ENCODE measurements around the gene REPIN1.

The REPIN1 gene

GRCh38 chr7:150396426-150396825, 27.8 kb downstream of the REPIN1 start:
- DNase-seq (ENCODE audit: low spot score) = no peak

DNA sequence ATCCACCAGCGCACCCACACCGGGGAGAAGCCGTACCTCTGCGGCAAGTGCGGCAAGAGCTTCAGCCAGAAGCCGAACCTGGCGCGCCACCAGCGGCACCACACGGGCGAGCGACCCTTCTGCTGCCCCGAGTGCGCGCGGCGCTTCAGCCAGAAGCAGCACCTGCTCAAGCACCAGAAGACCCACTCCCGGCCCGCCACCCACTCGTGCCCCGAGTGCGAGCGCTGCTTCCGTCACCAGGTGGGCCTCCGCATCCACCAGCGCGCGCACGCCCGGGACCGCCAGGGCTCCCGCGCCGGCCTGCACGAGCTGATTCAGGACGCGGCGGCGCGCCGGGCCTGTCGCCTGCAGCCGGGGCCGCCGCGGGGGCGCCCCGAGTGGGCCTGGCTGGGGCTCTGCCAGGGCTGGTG, 28.2 kb downstream of the REPIN1 start:
- DNase-seq (ENCODE audit: low spot score) = no peak

GRCh38 chr7:150397346-150398107, 28.9 kb downstream of the REPIN1 start:
- DNase-seq (ENCODE audit: low spot score) = no peak

DNA sequence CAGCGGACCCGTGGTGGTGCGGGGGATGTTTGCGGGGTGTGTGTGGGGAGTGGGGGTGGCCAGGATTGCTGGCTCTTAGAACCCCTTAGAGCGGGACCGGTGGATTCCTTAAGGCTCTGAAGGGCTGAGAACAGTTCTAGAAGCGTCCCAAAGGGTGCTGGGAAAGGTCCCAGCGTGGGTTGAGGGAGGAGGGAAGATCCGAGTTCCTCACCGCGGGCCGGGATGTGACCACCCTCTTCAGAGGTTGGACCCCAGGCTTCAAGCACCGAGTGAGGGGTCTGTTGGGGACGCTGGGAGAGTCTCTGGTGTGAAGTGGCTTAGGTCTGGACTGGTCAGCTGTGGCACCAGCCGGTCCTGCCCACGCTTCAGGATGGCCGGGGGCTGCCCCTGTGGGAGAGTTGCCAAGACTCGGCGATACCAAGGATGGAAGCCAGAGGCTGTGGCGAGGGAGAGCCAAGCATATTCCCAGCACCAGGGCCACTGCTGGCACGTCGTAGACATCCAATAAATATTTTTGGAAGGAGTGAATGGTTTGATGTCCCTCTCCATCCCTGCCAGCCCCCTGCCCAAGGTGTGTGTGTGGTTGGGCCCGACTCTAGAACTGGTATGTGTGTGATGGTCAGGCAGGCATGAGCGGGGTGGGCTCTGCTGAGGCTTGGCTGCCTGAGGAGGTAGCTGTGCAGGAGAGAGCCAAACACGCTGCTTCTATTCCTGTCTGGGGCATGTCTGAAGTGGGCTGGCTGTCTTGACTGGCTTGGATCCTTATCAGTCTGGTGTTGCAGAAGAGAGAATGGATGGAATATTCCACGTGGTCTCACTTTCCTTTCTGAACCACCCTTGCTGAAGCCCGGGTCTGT, 29.7 kb downstream of the REPIN1 start:
- DNase-seq (ENCODE audit: low spot score) = no peak

GRCh38 chr7:150398965-150399320, 30.3 kb downstream of the REPIN1 start:
- no peak for DNase-seq (ENCODE audit: low spot score)

DNA sequence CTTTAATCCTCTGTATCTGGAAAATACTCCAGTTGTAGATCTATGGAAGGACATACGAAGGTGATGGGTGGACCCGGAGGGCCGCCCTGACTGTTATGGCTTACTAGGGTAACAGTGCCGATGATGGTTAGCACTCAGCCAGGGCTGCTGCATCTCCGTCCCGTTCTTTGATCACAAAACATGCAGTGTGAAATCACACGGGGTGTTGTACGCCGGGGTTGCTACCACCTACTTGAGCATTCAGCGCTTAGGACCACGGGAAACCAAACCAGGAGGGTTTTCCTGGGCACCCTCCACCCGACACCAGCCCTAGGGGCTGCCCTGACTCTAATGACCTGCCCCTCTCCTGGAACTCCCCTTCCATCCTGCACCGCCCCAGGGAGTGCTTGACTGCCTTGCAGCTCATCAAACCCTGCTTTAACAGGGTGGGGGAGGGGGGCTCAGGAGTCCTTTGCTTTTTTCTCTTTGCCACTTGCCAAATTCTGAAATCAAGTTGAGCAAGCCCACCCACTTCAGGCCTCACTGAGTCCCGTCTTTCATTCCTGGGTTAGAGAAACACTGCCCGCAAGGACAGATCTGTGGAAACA, 30.9 kb downstream of the REPIN1 start:
- no peak for DNase-seq (ENCODE audit: low spot score)

DNA sequence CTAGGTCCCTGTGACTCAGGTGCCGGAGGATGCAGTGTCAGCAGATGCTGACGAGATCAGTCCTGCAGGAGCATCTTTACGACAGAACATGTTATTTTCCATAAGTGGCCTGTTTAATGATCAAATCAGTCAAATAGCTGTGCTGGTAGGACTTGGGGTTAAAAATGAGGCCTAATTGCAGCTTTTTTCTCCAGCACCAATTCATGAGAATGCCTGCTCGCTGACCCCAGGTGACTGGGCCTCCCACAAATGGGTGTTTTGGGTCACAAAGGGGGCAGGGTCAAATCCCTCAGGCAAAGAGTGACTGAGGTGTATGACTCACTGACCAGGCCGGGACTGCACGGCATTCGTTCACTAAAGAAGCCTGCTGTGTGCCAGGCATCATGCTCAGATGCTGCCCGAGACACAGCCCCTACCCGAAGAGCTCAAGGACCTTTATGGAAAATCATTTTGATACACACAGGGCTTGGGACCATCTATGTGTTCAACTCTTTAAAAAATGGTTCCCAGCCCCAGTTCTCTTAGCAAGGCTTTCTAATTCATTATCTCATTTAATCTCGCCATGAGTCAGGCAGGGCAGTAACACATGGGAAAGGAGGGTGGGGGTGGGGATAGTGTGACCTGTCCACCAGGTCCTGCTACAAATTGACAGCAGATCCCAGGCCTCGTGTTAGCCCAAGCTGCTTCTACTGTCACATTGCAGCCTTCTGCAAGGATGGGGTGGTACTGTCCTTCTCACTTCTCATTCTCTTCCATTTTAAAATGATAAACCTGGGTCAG, 31.6 kb downstream of the REPIN1 start:
- no peak for DNase-seq (ENCODE audit: low spot score)

DNA sequence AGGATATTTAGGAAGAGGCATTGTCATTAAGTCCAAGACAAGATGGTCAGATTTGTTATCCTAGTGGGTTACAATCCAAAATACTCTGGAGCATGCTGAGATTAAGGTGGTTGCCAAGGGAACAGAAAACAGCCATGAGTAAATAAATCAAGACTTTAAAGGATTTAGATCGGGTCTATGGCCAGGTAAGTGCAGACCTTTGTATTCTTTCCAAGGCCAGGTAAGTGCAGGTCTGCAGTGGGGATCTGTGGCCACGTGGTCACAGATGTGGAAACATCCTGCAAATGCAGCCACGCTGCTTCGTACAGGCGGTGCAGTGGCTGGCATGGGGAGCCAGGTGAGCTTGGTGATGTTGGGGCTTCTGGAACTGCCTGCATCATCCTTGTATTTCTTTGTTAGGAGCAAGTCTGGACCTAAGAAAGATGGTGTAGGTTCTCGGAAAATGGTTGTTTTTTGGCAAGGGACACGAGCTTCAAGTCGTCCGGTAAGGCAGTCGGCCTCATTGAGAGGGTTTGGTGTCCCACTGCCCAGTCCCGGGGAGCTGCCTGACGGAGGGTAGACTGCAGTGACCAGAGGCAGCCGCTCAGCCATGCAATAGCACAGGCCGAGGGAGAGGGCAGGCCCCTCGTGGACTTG, 32.3 kb downstream of the REPIN1 start:
- no peak for DNase-seq (ENCODE audit: low spot score)

- no peak for DNase-seq (ENCODE audit: low spot score)
Measured at GRCh38 chr7:150401424-150401790, 32.8 kb downstream of the REPIN1 start.

DNA sequence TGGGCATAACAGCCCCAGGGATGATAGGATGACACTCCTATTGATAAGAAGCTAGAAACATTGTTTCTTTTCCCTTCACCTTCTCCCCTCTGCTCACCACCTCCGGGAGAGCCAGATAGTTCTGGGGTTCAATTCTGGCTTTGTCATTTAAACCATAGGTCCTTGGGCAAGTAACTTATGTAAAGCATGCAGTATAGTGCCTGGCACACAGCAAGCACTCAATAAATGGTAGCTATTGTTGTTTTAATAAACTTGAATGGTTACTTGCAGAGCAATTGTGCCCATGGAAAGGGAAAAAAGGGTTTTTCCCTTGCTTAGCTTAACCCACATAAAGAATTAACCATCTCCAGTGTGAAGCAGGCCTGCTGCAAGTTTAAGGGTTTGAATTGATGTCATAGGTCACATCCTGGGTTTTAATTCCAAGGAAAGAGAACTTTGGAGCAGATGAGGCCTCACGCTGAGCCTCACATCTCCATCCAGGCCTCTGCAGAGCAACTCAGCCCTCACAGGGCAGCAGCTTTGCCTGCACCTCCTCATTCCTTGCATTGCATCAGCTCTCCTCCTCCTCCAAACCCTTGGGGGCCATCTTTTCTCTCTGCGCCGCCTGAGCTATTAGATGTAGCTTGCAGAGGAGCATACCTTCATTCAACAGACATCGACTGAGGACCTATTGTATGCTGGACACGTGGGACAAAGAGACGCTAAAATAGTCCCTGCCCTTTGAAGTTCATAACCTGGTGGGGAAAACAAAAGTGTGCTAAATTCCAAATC, 33.4 kb downstream of the REPIN1 start:
- DNase-seq (ENCODE audit: low spot score) = peak; percentile 52

GRCh38 chr7:150402671-150403321, 34.2 kb downstream of the REPIN1 start:
- no peak for DNase-seq (ENCODE audit: low spot score)

- DNase-seq (ENCODE audit: low spot score) = no peak
Measured at GRCh38 chr7:150403376-150404171, 35.0 kb downstream of the REPIN1 start.

- DNase-seq (ENCODE audit: low spot score) = no peak
Measured at GRCh38 chr7:150404172-150404804, 35.7 kb downstream of the REPIN1 start.

- peak; percentile 90 for DNase-seq (ENCODE audit: low spot score)
Measured at GRCh38 chr7:150404805-150405583, 36.4 kb downstream of the REPIN1 start.

DNA sequence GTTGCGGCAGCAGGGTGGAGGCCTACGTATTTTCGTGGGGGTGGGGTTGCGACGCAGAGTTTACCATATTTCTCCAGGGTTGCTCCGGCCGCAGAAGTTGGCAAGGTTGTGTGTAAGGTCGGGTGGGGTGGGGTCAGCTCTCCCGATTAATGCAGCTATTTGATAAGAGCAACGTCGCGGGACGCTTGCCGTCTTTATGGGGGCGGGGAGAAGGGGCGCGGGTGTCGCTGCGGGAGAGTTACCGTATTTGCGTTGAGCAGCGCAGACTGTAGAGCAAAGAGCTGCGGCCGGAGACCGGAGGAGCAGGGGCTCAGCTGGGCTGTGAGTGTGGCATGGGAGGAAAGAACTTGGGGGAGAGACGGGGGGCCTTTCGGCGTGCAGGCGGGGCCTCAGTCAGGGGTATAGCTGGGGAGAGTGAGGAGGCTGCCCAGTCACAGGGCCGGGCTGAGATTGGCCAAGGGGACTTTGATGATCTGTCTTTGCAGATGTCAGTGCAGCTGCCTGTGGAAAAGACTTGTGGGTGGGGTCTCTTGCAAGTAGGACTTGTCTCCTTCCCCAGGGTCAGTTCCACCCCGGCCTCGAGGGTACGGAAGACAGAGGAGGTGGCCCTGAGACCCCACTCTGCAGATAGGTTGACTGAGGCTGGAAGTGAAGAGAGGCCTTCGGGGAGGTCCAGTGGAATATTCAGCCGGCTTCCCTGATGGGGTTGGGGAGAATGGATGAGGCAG, 37.1 kb downstream of the REPIN1 start:
- DNase-seq (ENCODE audit: low spot score) = peak; percentile 56

DNA sequence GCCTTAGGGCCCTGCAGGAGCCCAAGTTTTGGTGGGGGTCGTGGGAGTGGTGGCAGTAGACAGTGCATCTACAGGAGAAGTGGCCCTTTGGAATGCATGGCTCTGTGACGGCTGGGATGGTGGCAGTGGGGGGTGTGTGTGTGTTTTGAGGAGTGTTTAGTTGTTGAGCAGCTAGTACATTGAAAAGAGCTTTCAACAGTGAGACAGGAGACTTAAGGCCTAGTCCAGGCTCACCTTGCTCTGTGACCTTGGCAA, 37.6 kb downstream of the REPIN1 start:
- DNase-seq (ENCODE audit: low spot score) = no peak

GRCh38 chr7:150406567-150407421, 38.2 kb downstream of the REPIN1 start:
- no peak for DNase-seq (ENCODE audit: low spot score)

Measured in iPS-NIHi11 (cell line).